Neural progenitor cell (in vitro differentiated cells): ENCODE data around the gene ENSA. TPM values are rescaled to one million over a fixed set of nuclear protein-coding genes. Genes with fewer than 3 reads are reported as not detected.
"Not testable (repeated sequence)": the region's sequence is repeated elsewhere in the genome, so short reads cannot be mapped to it uniquely, and the experiment has no call there.

Source experiments
- DNase-seq: peaks from one replicate; pipeline ENCODE4 v3.0.0-alpha.2; 2016; ENCODE audit warnings: low spot score
- H2AFZ ChIP-seq: fragments of 200-600 bp; sonication (generic); replicated peaks from 2 replicates; pipeline ENCODE4 v1.6.1; 2016; ENCODE audit warnings: antibody characterized with exemption
- H3F3A ChIP-seq: fragments of 200-600 bp; sonication (generic); 2 replicates; pipeline ENCODE4 v1.6.1; 2016; ENCODE audit warnings: antibody characterized with exemption, low read depth
- H3K27ac ChIP-seq: fragments of 200-600 bp; sonication (generic); 2 replicates; pipeline ENCODE4 v1.5.1; 2016; ENCODE audit warnings: mild to moderate bottlenecking
- H3K27me3 ChIP-seq: fragments of 200-600 bp; sonication (generic); 2 replicates; pipeline ENCODE4 v1.6.1; 2016; ENCODE audit warnings: mild to moderate bottlenecking, moderate library complexity
- H3K36me3 ChIP-seq: fragments of 200-600 bp; sonication (generic); 2 replicates; pipeline ENCODE4 v1.5.1; 2016
- H3K4me1 ChIP-seq: fragments of 200-600 bp; sonication (generic); 2 replicates; pipeline ENCODE4 v1.6.1; 2016; ENCODE audit warnings: mixed run types
- H3K4me2 ChIP-seq: fragments of 200-600 bp; sonication (generic); 2 replicates; pipeline ENCODE4 v1.6.1; 2016
- H3K4me3 ChIP-seq: fragments of 200-600 bp; sonication (generic); 2 replicates; pipeline ENCODE4 v1.5.1; 2016
- H3K79me2 ChIP-seq: fragments of 200-600 bp; sonication (generic); 2 replicates; pipeline ENCODE4 v1.6.1; 2016; ENCODE audit warnings: low read depth
- H3K9ac ChIP-seq: fragments of 200-600 bp; sonication (generic); 2 replicates; pipeline ENCODE4 v1.6.1; 2016
- H3K9me3 ChIP-seq: fragments of 200-600 bp; sonication (generic); 2 replicates; pipeline ENCODE4 v1.5.1; 2016; ENCODE audit warnings: low read depth
- H4K20me1 ChIP-seq: fragments of 200-600 bp; sonication (generic); 2 replicates; pipeline ENCODE4 v1.6.1; 2016; ENCODE audit warnings: low read depth
- H3K27ac Mint-ChIP-seq: 3 replicates; pipeline ENCODE4 v1.8.0; 2021; ENCODE audit warnings: mixed read lengths
- H3K27me3 Mint-ChIP-seq: 2 replicates; pipeline ENCODE4 v1.8.0; 2022; ENCODE audit warnings: low read depth, mild to moderate bottlenecking, inconsistent platforms, moderate library complexity, mixed read lengths; ENCODE audit not compliant: insufficient read depth
- H3K36me3 Mint-ChIP-seq: 3 replicates; pipeline ENCODE4 v1.8.0; 2021; ENCODE audit warnings: mixed read lengths
- H3K4me1 Mint-ChIP-seq: 3 replicates; pipeline ENCODE4 v1.8.0; 2021; ENCODE audit warnings: mixed read lengths
- H3K4me3 Mint-ChIP-seq: 3 replicates; pipeline ENCODE4 v1.8.0; 2021; ENCODE audit warnings: mild to moderate bottlenecking, moderate library complexity, mixed read lengths
- H3K9me3 Mint-ChIP-seq: 3 replicates; pipeline ENCODE4 v1.8.0; 2020; ENCODE audit warnings: mixed read lengths
- CTCF ChIP-seq: fragments of 200-600 bp; sonication (generic); IDR thresholded peaks from 2 replicates; pipeline ENCODE4 v1.5.1; 2017; ENCODE audit warnings: antibody characterized with exemption, mild to moderate bottlenecking
- EZH2 ChIP-seq: fragments of 200-600 bp; sonication (generic); IDR thresholded peaks from 2 replicates; pipeline ENCODE4 v1.6.1; 2017; ENCODE audit warnings: antibody characterized with exemption, mild to moderate bottlenecking, moderate library complexity
- EZH2phosphoT487 ChIP-seq: fragments of 200-600 bp; sonication (generic); IDR thresholded peaks from 2 replicates; pipeline ENCODE4 v1.6.1; 2017; ENCODE audit warnings: antibody characterized with exemption
- total RNA-seq: library from RNA; depleted of rRNA; stranded (reverse); fragments of >200 nt; gene quantifications from 2 replicates; pipeline ENCODE4 v1.2.3, GENCODE V29; 2015; ENCODE audit warnings: low replicate concordance

Gene ENSA
- total RNA-seq, 1 donor from 2014 or later = 201 TPM

DNA sequence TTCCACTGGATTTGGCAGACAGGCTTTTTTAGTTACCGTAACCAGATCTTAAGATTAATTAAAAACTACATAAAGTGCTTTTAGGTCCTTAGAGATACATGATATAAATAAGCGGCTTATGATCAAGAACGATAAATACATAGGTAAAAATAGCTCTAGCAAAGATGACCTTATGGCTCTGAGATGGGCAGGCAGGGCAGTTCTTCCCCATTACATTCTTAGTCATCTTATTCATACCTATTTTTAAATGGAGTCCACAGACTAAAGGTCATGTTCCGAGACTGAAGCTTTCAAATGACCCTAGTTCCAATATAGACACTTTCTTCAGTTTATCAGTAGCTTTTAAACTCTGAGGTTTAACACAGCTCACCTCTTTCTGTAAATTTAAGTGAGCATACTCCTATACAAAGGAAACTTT is 54.3 kb downstream of the ENSA start:
- Histone ChIP-seq H3K4me1 (peaks cover 26% of the 10 kb centered on the region), H4K20me1 (peaks cover 73% of the 10 kb centered on the region), H3K4me2 (peak overlapping the region; percentile 99), H3K79me2 (peaks cover 94% of the 10 kb centered on the region), H3K4me3 (peak overlapping the region; percentile 71), H3K27me3 (no peaks in the 10 kb centered on the region), H3K9me3 (no peaks in the 10 kb centered on the region), H3F3A (peaks cover 91% of the 10 kb centered on the region), H3K36me3 (peaks cover 30% of the 10 kb centered on the region), H3K27ac (peak overlapping the region; percentile 56), H3K9ac (no peak overlapping the region), H2AFZ (no peak overlapping the region)
- no peak for DNase-seq
- no peak overlapping the region for H3K4me3 Mint-ChIP-seq
- TF ChIP-seq EZH2 = no peak
- TF ChIP-seq EZH2phosphoT487 = no peak
- TF ChIP-seq CTCF = no peak
- H3K9me3 Mint-ChIP-seq = no peaks in the 10 kb centered on the region
- H3K4me1 Mint-ChIP-seq = peaks cover 35% of the 10 kb centered on the region
- H3K36me3 Mint-ChIP-seq = peaks cover 49% of the 10 kb centered on the region
- peaks cover 2% of the 10 kb centered on the region for H3K27me3 Mint-ChIP-seq
- no peak overlapping the region for H3K27ac Mint-ChIP-seq

DNA sequence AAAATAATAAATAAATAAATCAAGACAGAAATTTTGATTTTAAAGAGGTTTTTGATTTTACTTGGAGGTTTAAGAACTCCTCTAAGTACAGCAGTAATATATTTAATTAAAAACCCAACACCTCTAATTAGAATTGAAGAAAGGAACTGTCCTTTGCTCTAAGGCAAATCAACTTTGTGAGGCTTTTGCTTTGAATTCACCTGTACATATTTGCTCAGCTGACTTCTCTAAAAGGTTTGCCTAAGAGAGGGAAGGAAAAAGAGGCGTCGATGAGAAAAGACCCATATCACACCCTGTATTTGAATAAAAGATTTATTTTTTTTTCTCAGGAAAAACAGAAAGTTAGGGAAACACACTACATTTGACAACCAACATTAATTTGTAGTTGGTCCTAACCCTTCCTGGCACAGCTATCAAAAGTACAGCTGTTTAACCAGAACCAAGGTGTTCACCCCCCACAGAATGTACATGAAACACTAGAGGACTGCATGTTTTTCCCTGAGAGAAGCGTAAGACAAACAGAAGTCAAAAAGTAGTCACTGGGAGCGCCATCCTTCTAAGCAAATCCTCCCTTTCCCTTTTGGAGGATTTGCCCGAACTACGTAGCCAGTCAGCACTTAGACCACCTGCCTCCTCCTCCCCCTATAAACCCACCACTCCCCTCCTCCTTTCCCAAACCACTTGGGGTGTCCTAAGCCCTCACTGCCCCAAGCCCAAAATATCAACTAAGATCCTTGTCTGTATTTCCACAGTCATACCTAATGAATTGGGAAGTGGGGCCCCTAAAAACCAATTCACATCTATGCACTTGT is 54.9 kb downstream of the ENSA start:
- peak overlapping the region; percentile 99 for H3K4me2 ChIP-seq
- DNase-seq = no peak
- H3K9ac ChIP-seq = no peak overlapping the region
- H2AFZ ChIP-seq = no peak overlapping the region
- peaks cover 41% of the 10 kb centered on the region for H3K4me1 Mint-ChIP-seq
- TF ChIP-seq EZH2 (no peak), CTCF (no peak), EZH2phosphoT487 (no peak)
- H3K27me3 Mint-ChIP-seq = peaks cover 2% of the 10 kb centered on the region
- H3K36me3 Mint-ChIP-seq = peaks cover 53% of the 10 kb centered on the region
- H3K27me3 ChIP-seq = no peaks in the 10 kb centered on the region
- H3K9me3 Mint-ChIP-seq = no peaks in the 10 kb centered on the region
- H3K36me3 ChIP-seq = peaks cover 30% of the 10 kb centered on the region
- H3K79me2 ChIP-seq = peaks cover 96% of the 10 kb centered on the region
- H3K9me3 ChIP-seq = no peaks in the 10 kb centered on the region
- H3K27ac ChIP-seq = peak overlapping the region; percentile 56
- peaks cover 93% of the 10 kb centered on the region for H3F3A ChIP-seq
- no peak overlapping the region for H3K4me3 Mint-ChIP-seq
- peaks cover 73% of the 10 kb centered on the region for H4K20me1 ChIP-seq
- peaks cover 27% of the 10 kb centered on the region for H3K4me1 ChIP-seq
- no peak overlapping the region for H3K27ac Mint-ChIP-seq
- peak overlapping the region; percentile 71 for H3K4me3 ChIP-seq

- H3K27me3 ChIP-seq, H3K9me3 Mint-ChIP-seq, H3K27ac Mint-ChIP-seq, H3K27me3 Mint-ChIP-seq, H3K9ac ChIP-seq, H3K4me3 ChIP-seq, H3K4me2 ChIP-seq, H3K9me3 ChIP-seq, H3K27ac ChIP-seq, H3K4me3 Mint-ChIP-seq, DNase-seq, H2AFZ ChIP-seq: not testable (repeated sequence)
- Mint-ChIP-seq H3K4me1 (peaks cover 46% of the 10 kb centered on the region), H3K36me3 (peaks cover 53% of the 10 kb centered on the region)
- H3K79me2 ChIP-seq = peaks cover 100% of the 10 kb centered on the region
- peaks cover 35% of the 10 kb centered on the region for H3K4me1 ChIP-seq
- peaks cover 93% of the 10 kb centered on the region for H3F3A ChIP-seq
- H3K36me3 ChIP-seq = peaks cover 30% of the 10 kb centered on the region
- H4K20me1 ChIP-seq = peaks cover 70% of the 10 kb centered on the region
Measured at GRCh38 chr1:150573648-150574071, 55.8 kb downstream of the ENSA start.
